Natural killer cell (primary cell): ENCODE results near the gene NPAS3. TPM values are rescaled to one million over a fixed set of nuclear protein-coding genes. Genes with fewer than 3 reads are reported as not detected.

Experiments
- ATAC-seq, 3 donors: fragments of 150-1000 bp in 2 of 3; fragments of 200-7000 bp in 1 of 3; cut with Tn5 transposase; 1 replicate in 1 of 3; 2 replicates in 2 of 3; pipeline ENCODE4 v1.10.0; 2021; ENCODE audit warnings: mild to moderate bottlenecking in 2 of 3, moderate library complexity in 2 of 3
- DNase-seq, 2 donors: peaks; one replicate each; pipeline versions ENCODE4 v3.0.0 to v3.0.0-alpha.2; 2013 to 2021; ENCODE audit warnings: mixed read lengths in 1 of 2
- H3K27ac ChIP-seq: one replicate; pipeline ENCODE4 v1.5.1; 2013; ENCODE audit warnings: mild to moderate bottlenecking, low read length
- H3K27me3 ChIP-seq: one replicate; pipeline ENCODE4 v1.6.1; 2013; ENCODE audit warnings: low read length; ENCODE audit not compliant: control insufficient read depth, insufficient read depth
- H3K36me3 ChIP-seq: one replicate; pipeline ENCODE4 v1.6.1; 2013; ENCODE audit warnings: low read length; ENCODE audit not compliant: control insufficient read depth, insufficient read depth
- H3K4me1 ChIP-seq: one replicate; pipeline ENCODE4 v1.6.1; 2013; ENCODE audit warnings: low read length; ENCODE audit not compliant: control insufficient read depth, insufficient read depth
- H3K4me3 ChIP-seq: one replicate; pipeline ENCODE4 v1.5.1; 2013; ENCODE audit warnings: low read length
- H3K9me3 ChIP-seq: one replicate; pipeline ENCODE4 v1.6.1; 2013; ENCODE audit warnings: low read length; ENCODE audit not compliant: control insufficient read depth, insufficient read depth
- H3K27ac Mint-ChIP-seq, 2 donors: one replicate each; pipeline ENCODE4 v1.8.0; 2022; ENCODE audit warnings: mild to moderate bottlenecking in 2 of 2, mixed read lengths in 2 of 2, moderate library complexity in 1 of 2
- H3K27me3 Mint-ChIP-seq, 2 donors: one replicate each; pipeline ENCODE4 v1.8.0; 2022; ENCODE audit warnings: low read depth in 2 of 2, mixed read lengths in 2 of 2
- H3K36me3 Mint-ChIP-seq: one replicate; pipeline ENCODE4 v1.8.0; 2022; ENCODE audit warnings: mixed read lengths
- H3K4me1 Mint-ChIP-seq, 2 donors: one replicate each; pipeline ENCODE4 v1.8.0; 2022; ENCODE audit warnings: mixed read lengths in 2 of 2
- H3K4me3 Mint-ChIP-seq: one replicate; pipeline ENCODE4 v1.8.0; 2022; ENCODE audit warnings: mild to moderate bottlenecking, moderate library complexity, mixed read lengths
- H3K9me3 Mint-ChIP-seq, 2 donors: one replicate each; pipeline ENCODE4 v1.8.0; 2022; ENCODE audit warnings: mixed read lengths in 2 of 2
- WGBS: methylation state at CpG from one replicate; pipeline ENCODE4 v1.1.7; 2013; ENCODE audit warnings: missing lambda C conversion rate; ENCODE audit not compliant: insufficient coverage; 5-methylcytosine and 5-hydroxymethylcytosine counted together
- intact Hi-C: fragments of 100-400 bp; cut with micrococcal nuclease; formaldehyde crosslinking; loops from one replicate; pipeline ENCODE4 v1.14.2; 2022
- total RNA-seq, 4 donors: library from RNA; stranded (reverse); fragments of 120-200 nt in 1 of 4; gene quantifications; one replicate each; pipeline versions ENCODE4 v1.2.3 to v1.2.4, GENCODE V29; 2013 to 2022
- TF ChIP-seq, protein P1 (sequence below): fragments of 200-600 bp; IDR thresholded peaks from one replicate; pipeline ENCODE4 v1.8.0; 2022; ENCODE audit warnings: antibody characterized with exemption

The NPAS3 gene
- total RNA-seq, 3 donors from 2014 or later (not counting 1 experiment from before 2014, with no cell fraction given), result not detected

GRCh38 chr14:33484264-33484663, 545.6 kb downstream of the NPAS3 start:
- Mint-ChIP-seq H3K4me3 (no peak overlapping the region), H3K9me3 (peaks cover 3 to 4% of the 10 kb centered on the region in 2 donors)

DNA sequence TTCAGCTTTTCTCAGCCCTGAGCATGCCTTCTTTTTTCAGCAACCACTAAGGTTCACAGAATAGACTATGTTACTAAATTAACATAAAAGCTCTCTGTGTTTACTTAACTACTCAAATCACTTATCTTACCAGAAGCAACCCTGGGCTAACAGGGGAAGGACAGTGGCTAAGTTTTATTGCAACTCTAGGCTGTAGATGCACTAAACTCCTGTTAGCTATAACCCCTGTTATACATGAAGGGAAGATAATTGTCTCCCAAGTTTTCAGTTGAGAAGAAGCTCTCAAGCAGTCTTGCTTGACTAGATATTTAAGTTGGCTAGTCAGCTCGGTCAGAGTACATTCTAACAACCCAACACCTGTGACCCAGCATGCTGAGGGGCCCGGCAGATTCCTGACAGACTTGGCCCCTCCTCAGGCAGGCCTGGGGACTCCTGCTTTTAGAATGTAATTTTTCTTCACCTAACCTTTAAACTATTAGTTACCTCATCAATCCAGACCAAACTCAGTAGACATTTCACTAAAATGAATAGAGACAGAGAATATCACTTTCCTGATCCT, 547.7 kb downstream of the NPAS3 start:
- no peaks in the 10 kb centered on the region for H3K27me3 ChIP-seq
- no peak overlapping the region for H3K27ac ChIP-seq
- Mint-ChIP-seq H3K4me1 (peaks cover 0 to 6% of the 10 kb centered on the region in 2 donors), H3K36me3 (no peaks in the 10 kb centered on the region), H3K9me3 (peaks cover 0 to 3% of the 10 kb centered on the region in 2 donors), H3K4me3 (no peak overlapping the region), H3K27me3 (no peaks in the 10 kb centered on the region), H3K27ac (no peak overlapping the region)
- H3K9me3 ChIP-seq, result no peaks in the 10 kb centered on the region
- H3K4me3 ChIP-seq, result no peak overlapping the region
- H3K36me3 ChIP-seq, result no peaks in the 10 kb centered on the region
- no peaks in the 10 kb centered on the region for H3K4me1 ChIP-seq
- TF ChIP-seq, protein P1, sequence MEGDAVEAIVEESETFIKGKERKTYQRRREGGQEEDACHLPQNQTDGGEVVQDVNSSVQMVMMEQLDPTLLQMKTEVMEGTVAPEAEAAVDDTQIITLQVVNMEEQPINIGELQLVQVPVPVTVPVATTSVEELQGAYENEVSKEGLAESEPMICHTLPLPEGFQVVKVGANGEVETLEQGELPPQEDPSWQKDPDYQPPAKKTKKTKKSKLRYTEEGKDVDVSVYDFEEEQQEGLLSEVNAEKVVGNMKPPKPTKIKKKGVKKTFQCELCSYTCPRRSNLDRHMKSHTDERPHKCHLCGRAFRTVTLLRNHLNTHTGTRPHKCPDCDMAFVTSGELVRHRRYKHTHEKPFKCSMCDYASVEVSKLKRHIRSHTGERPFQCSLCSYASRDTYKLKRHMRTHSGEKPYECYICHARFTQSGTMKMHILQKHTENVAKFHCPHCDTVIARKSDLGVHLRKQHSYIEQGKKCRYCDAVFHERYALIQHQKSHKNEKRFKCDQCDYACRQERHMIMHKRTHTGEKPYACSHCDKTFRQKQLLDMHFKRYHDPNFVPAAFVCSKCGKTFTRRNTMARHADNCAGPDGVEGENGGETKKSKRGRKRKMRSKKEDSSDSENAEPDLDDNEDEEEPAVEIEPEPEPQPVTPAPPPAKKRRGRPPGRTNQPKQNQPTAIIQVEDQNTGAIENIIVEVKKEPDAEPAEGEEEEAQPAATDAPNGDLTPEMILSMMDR, result no peak
- intact Hi-C loops, result no loop called here
- ATAC-seq (no peak), DNase-seq (no peak)
- 100% methylated on average over 2 of the region's 2 CpGs for WGBS

More at GRCh38 chr14:33484264-33484663, 545.6 kb downstream of the NPAS3 start:
- H3K4me1 Mint-ChIP-seq, result peaks cover 0 to 6% of the 10 kb centered on the region in 2 donors
- H3K36me3 ChIP-seq, result no peaks in the 10 kb centered on the region
- TF ChIP-seq, protein P1, result no peak
- intact Hi-C loops, result no loop called here
- H3K9me3 ChIP-seq, result no peaks in the 10 kb centered on the region
- no peak overlapping the region for H3K27ac ChIP-seq
- no peaks in the 10 kb centered on the region for H3K27me3 Mint-ChIP-seq
- 3% methylated on average over 4 of the region's 5 CpGs for WGBS
- DNase-seq (no peak), ATAC-seq (no peak)
- no peaks in the 10 kb centered on the region for H3K27me3 ChIP-seq
- H3K27ac Mint-ChIP-seq, result no peak overlapping the region
- no peaks in the 10 kb centered on the region for H3K4me1 ChIP-seq
- H3K36me3 Mint-ChIP-seq, result no peaks in the 10 kb centered on the region
- H3K4me3 ChIP-seq, result no peak overlapping the region

- WGBS, result 73% methylated on average over 2 of the region's 5 CpGs
- no peak overlapping the region for H3K27ac Mint-ChIP-seq
Observed at GRCh38 chr14:33488582-33488981, 549.9 kb downstream of the NPAS3 start.

More at GRCh38 chr14:33488582-33488981, 549.9 kb downstream of the NPAS3 start:
- ATAC-seq (no peak), DNase-seq (no peak)
- no peaks in the 10 kb centered on the region for H3K4me1 ChIP-seq
- no peaks in the 10 kb centered on the region for H3K9me3 ChIP-seq
- H3K4me3 Mint-ChIP-seq, result no peak overlapping the region
- H3K4me1 Mint-ChIP-seq, result peaks cover 0 to 6% of the 10 kb centered on the region in 2 donors
- intact Hi-C loops, result no loop called here
- H3K9me3 Mint-ChIP-seq, result peaks cover 3 to 7% of the 10 kb centered on the region in 2 donors
- no peaks in the 10 kb centered on the region for H3K27me3 ChIP-seq
- no peak overlapping the region for H3K4me3 ChIP-seq
- H3K36me3 Mint-ChIP-seq, result no peaks in the 10 kb centered on the region
- no peak overlapping the region for H3K27ac ChIP-seq
- TF ChIP-seq, protein P1, result no peak
- H3K27me3 Mint-ChIP-seq, result peaks cover 0 to 2% of the 10 kb centered on the region in 2 donors
- no peaks in the 10 kb centered on the region for H3K36me3 ChIP-seq
